GM12878 (cell line): ENCODE results near the gene MAGI3.

Experiments used
- ASH2L ChIP-seq: fragments of 300-600, 200-600 bp; sonication (generic); IDR thresholded peaks from 2 replicates; pipeline ENCODE4 v1.6.1; 2017; ENCODE audit warnings: low read depth, mild to moderate bottlenecking, borderline replicate concordance
- CEBPB ChIP-seq, 2 experiments: fragments of 150-350 bp in 1 of 2; IDR thresholded peaks; 2 replicates each; pipeline ENCODE4 v1.6.1; 2012 to 2014; ENCODE audit warnings: low read depth in 2 of 2, low read length in 2 of 2, borderline replicate concordance in 1 of 2, inconsistent platforms in 1 of 2
- EP300 ChIP-seq, 2 experiments: fragments of 150-350 bp in 1 of 2; IDR thresholded peaks; 2 replicates each; pipeline ENCODE4 v1.6.1; 2011 to 2012; ENCODE audit warnings: low read depth in 2 of 2, low read length in 2 of 2, borderline replicate concordance in 1 of 2, improper control_type of control experiment in 1 of 2, inconsistent platforms in 1 of 2; ENCODE audit not compliant: control insufficient read depth in 1 of 2
- KDM1A ChIP-seq: fragments of 200-600 bp; sonication (generic); IDR thresholded peaks from 2 replicates; pipeline ENCODE4 v1.6.1; 2016; ENCODE audit warnings: borderline replicate concordance
- MXI1 ChIP-seq: fragments of 150-350 bp; IDR thresholded peaks from 2 replicates; pipeline ENCODE4 v1.6.1; 2011; ENCODE audit warnings: low read depth, mild to moderate bottlenecking, inconsistent platforms, low read length, improper control_type of control experiment
- NFIC ChIP-seq: IDR thresholded peaks from 2 replicates; pipeline ENCODE4 v1.6.1; 2012; ENCODE audit warnings: low read depth, mild to moderate bottlenecking, inconsistent platforms, low read length, moderate library complexity
- POLR2A ChIP-seq: IDR thresholded peaks from 2 replicates; pipeline ENCODE4 v1.6.1; 2011; ENCODE audit warnings: low read depth, mild to moderate bottlenecking, low read length
- REST ChIP-seq: IDR thresholded peaks from 2 replicates; pipeline ENCODE4 v1.6.1; 2012; ENCODE audit warnings: mild to moderate bottlenecking, low read depth, low read length
- SRF ChIP-seq, 2 experiments: IDR thresholded peaks; 2 replicates each; pipeline ENCODE4 v1.6.1; 2011; ENCODE audit warnings: low read depth in 2 of 2, low read length in 2 of 2, mild to moderate bottlenecking in 1 of 2, moderate library complexity in 1 of 2
- TARDBP ChIP-seq: IDR thresholded peaks from 2 replicates; pipeline ENCODE4 v1.6.1; 2016; ENCODE audit warnings: borderline replicate concordance

GRCh38 chr1:113541106-113541505 is 150.8 kb downstream of the MAGI3 start:
- TF ChIP-seq NFIC (no peak), EP300 (IDR thresholded peaks at IDR 0.05; ENCODE audit: borderline replicate concordance in 1 of 2, control insufficient read depth in 1 of 2, low read depth in 2 of 2, low read length in 2 of 2) (no peak), KDM1A (no peak), CEBPB (IDR thresholded peaks at IDR 0.05; ENCODE audit: borderline replicate concordance in 1 of 2, low read depth in 2 of 2, low read length in 2 of 2) (no peak), REST (no peak), ASH2L (no peak), POLR2A (no peak), TARDBP (no peak), MXI1 (no peak), SRF (IDR thresholded peaks at IDR 0.05; ENCODE audit: low read depth in 2 of 2, low read length in 2 of 2) (no peak)
